B cell (primary cell): ENCODE measurements around the gene EPHB6. TPM values are rescaled to one million over a fixed set of nuclear protein-coding genes. Genes with fewer than 3 reads are reported as not detected.
A peak's percentile ranks its signal among the peaks of the same experiment; 100 is the strongest.

Source experiments
- ATAC-seq: fragments of 200-7000 bp; cut with Tn5 transposase; one replicate; pipeline ENCODE4 v1.10.0; 2021; ENCODE audit warnings: low read depth, mild to moderate bottlenecking, moderate number of reproducible peaks, moderate library complexity
- CTCF ChIA-PET: fragments of 350-600 bp; sonication (Branson Sonifier 250); formaldehyde crosslinking; loops from one replicate; lab custom pipeline; 2021; ENCODE audit warnings: antibody characterized with exemption, inconsistent platforms; lab: Charles Lee
- POLR2A ChIA-PET: fragments of 350-600 bp; sonication (Branson Sonifier 250); formaldehyde crosslinking; loops from one replicate; lab custom pipeline; 2021; ENCODE audit warnings: antibody characterized with exemption; lab: Charles Lee
- DNase-seq: peaks from one replicate; pipeline ENCODE4 v3.0.0; 2013
- H2AFZ ChIP-seq: 2 replicates; pipeline ENCODE4 v1.6.1; 2012; ENCODE audit warnings: mild to moderate bottlenecking, low read depth, low read length; ENCODE audit not compliant: insufficient read depth, poor library complexity, severe bottlenecking
- H3K27ac ChIP-seq, 2 donors: 1 replicate in 1 of 2; 2 replicates in 1 of 2; pipeline ENCODE4 v1.5.1; 2012 to 2013; ENCODE audit warnings: low read length in 2 of 2, mild to moderate bottlenecking in 2 of 2, moderate library complexity in 1 of 2
- H3K27me3 ChIP-seq, 4 experiments: fragments of 200-600 bp in 1 of 4; sonication (generic) in 1 of 4; replicated peaks in 1 of 4; 1 replicate in 2 of 4; 2 replicates in 2 of 4; pipeline versions ENCODE4 v1.6.1 to v1.7.0; 2013 to 2016; ENCODE audit warnings: low read length in 3 of 4, mild to moderate bottlenecking in 2 of 4, mixed read lengths in 1 of 4, moderate library complexity in 1 of 4; ENCODE audit not compliant: insufficient read depth in 4 of 4, control insufficient read depth in 3 of 4; ENCODE audit errors: control extremely low read depth in 1 of 4
- H3K36me3 ChIP-seq, 2 experiments: replicated peaks in 1 of 2; 1 replicate in 1 of 2; 2 replicates in 1 of 2; pipeline versions ENCODE4 v1.6.1 to v1.7.1; 2013; ENCODE audit warnings: low read length in 1 of 2; ENCODE audit not compliant: insufficient read depth in 2 of 2, control insufficient read depth in 1 of 2; ENCODE audit errors: control extremely low read depth in 1 of 2, extremely low read depth in 1 of 2
- H3K4me1 ChIP-seq, 2 donors: fragments of 200-600 bp in 1 of 2; sonication (generic) in 1 of 2; 1 replicate in 1 of 2; 2 replicates in 1 of 2; pipeline versions ENCODE4 v1.5.1 to v1.6.1; 2013 to 2017; ENCODE audit warnings: low read length in 2 of 2; ENCODE audit not compliant: control insufficient read depth in 2 of 2, insufficient read depth in 2 of 2
- H3K4me2 ChIP-seq: replicated peaks from 2 replicates; pipeline ENCODE3; 2012; ENCODE audit warnings: mild to moderate bottlenecking, low read depth, low read length; ENCODE audit not compliant: poor library complexity, severe bottlenecking
- H3K4me3 ChIP-seq, 5 experiments: fragments of 200-600 bp in 1 of 5; sonication (generic) in 1 of 5; 1 replicate in 3 of 5; 2 replicates in 2 of 5; pipeline versions ENCODE4 v1.5.1 to v1.7.0; 2011 to 2016; ENCODE audit warnings: low read length in 4 of 5, mild to moderate bottlenecking in 4 of 5, low read depth in 2 of 5, control low read depth in 1 of 5, moderate library complexity in 1 of 5; ENCODE audit not compliant: insufficient read depth in 1 of 5; ENCODE audit errors: control extremely low read depth in 1 of 5, extremely low read depth in 1 of 5
- H3K79me2 ChIP-seq: fragments of 200-600 bp; sonication (generic); one replicate; pipeline ENCODE4 v1.6.0; 2016; ENCODE audit warnings: low read length; ENCODE audit not compliant: control insufficient read depth, insufficient read depth
- H3K9ac ChIP-seq: fragments of 200-600 bp; sonication (generic); 2 replicates; pipeline ENCODE4 v1.6.1; 2017; ENCODE audit warnings: mild to moderate bottlenecking, low read length, moderate library complexity
- H3K9me3 ChIP-seq, 3 donors: one replicate each; pipeline versions ENCODE4 v1.6.1 to v1.7.1; 2013; ENCODE audit warnings: low read length in 2 of 3; ENCODE audit not compliant: control insufficient read depth in 2 of 3, insufficient read depth in 1 of 3; ENCODE audit errors: control extremely low read depth in 1 of 3
- H4K20me1 ChIP-seq: 2 replicates; pipeline ENCODE4 v1.6.0; 2012; ENCODE audit warnings: mild to moderate bottlenecking, low read length; ENCODE audit not compliant: insufficient read depth, control insufficient read depth, poor library complexity, severe bottlenecking
- H3K27ac Mint-ChIP-seq: one replicate; pipeline ENCODE4 v1.8.0; 2021; ENCODE audit warnings: mixed read lengths
- H3K27me3 Mint-ChIP-seq: one replicate; pipeline ENCODE4 v1.8.0; 2021; ENCODE audit warnings: mixed read lengths
- H3K4me1 Mint-ChIP-seq: one replicate; pipeline ENCODE4 v1.8.0; 2021; ENCODE audit warnings: mixed read lengths
- H3K4me3 Mint-ChIP-seq: one replicate; pipeline ENCODE4 v1.8.0; 2021; ENCODE audit warnings: mixed read lengths
- H3K9me3 Mint-ChIP-seq: one replicate; pipeline ENCODE4 v1.8.0; 2022; ENCODE audit warnings: mixed read lengths; ENCODE audit not compliant: insufficient read depth
- CTCF ChIP-seq: fragments of 200-600 bp; IDR thresholded peaks from one replicate; pipeline ENCODE4 v1.8.0; 2022; ENCODE audit warnings: antibody characterized with exemption, mild to moderate bottlenecking
- EZH2 ChIP-seq: IDR thresholded peaks from 2 replicates; pipeline ENCODE4 v1.6.1; 2012; ENCODE audit warnings: borderline replicate concordance, low read depth, mild to moderate bottlenecking, moderate library complexity, low read length; ENCODE audit not compliant: insufficient read depth, poor library complexity, severe bottlenecking
- WGBS: methylation state at CpG from one replicate; pipeline ENCODE4 v1.1.5; 2013; ENCODE audit warnings: missing lambda C conversion rate; ENCODE audit not compliant: insufficient coverage; 5-methylcytosine and 5-hydroxymethylcytosine counted together
- intact Hi-C: fragments of 100-400 bp; cut with micrococcal nuclease; formaldehyde crosslinking; loops from one replicate; pipeline ENCODE4 v1.10.0; 2022
- polyA plus RNA-seq: library from polyadenylated mRNA; depleted of rRNA; stranded (reverse); fragments of >200 nt; gene quantifications from 2 replicates; pipeline ENCODE4 v1.2.3, GENCODE V29; 2012
- total RNA-seq, 2 donors: library from RNA; stranded (reverse); fragments of 120-200 nt in 1 of 2; gene quantifications; 1 replicate in 1 of 2; 2 replicates in 1 of 2; pipeline versions ENCODE4 v1.2.3 to v1.2.4, GENCODE V29; 2013 to 2022

The EPHB6 gene
- total and polyA plus RNA-seq, 2 donors (not counting 1 experiment from before 2014, with no cell fraction given) = 65.3 to 69.6 TPM

DNA sequence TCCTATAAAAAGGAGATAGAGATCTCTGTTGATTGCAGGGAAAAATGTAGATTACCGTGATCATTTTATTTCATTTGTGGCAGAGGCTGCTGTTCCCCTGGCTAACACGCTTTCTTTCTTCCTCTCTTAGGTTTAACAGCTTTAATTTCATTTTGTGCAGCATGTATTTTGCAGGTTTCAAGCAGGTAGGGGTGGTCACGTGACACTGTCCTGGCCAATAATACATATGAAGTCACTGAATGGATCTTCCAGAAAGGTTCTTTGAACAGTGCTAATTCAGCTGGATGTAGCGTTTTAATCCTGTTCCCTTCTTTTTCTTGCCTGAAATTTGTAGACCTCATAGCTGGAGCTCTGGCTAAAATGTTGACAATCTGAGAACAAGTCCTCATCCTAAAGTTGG is 3.6 kb upstream of the EPHB6 start:
- H3K36me3 ChIP-seq = no peaks in the 10 kb centered on the region
- peaks cover 12 to 20% of the 10 kb centered on the region in 2 donors for H3K4me1 ChIP-seq
- CTCF ChIA-PET = interaction anchor here (1.0 to 3.4 kb wide), 15 partner anchors 11 to 364 kb away, joined by 3 to 21 read pairs (median 7); no protein-coding TSS in a partner anchor
- WGBS = 95% methylated on average over 2 of the region's 4 CpGs
- H3K9me3 ChIP-seq = no peaks in the 10 kb centered on the region
- Mint-ChIP-seq H3K9me3 (no peaks in the 10 kb centered on the region), H3K4me1 (peaks cover 16% of the 10 kb centered on the region), H3K27ac (no peak overlapping the region), H3K27me3 (no peaks in the 10 kb centered on the region), H3K4me3 (no peak overlapping the region)
- DNase-seq (no peak), ATAC-seq (no peak)
- H3K79me2 ChIP-seq = no peaks in the 10 kb centered on the region
- H3K4me2 ChIP-seq = no peak overlapping the region
- H4K20me1 ChIP-seq = no peaks in the 10 kb centered on the region
- H3K9ac ChIP-seq = no peak overlapping the region
- intact Hi-C loops = loop anchor here (5.0 kb wide), 1 partner anchor 139 kb away; no protein-coding TSS in a partner anchor
- no peak overlapping the region for H3K27ac ChIP-seq
- TF ChIP-seq CTCF (no peak), EZH2 (no peak)
- no peaks in the 10 kb centered on the region for H3K27me3 ChIP-seq
- POLR2A ChIA-PET = no interaction called here
- no peak overlapping the region for H2AFZ ChIP-seq
- H3K4me3 ChIP-seq = no peak overlapping the region

- peak overlapping the region; percentile 1 for H3K27ac Mint-ChIP-seq
- no peaks in the 10 kb centered on the region for H3K27me3 ChIP-seq
- no peak overlapping the region for H3K27ac ChIP-seq
- no peaks in the 10 kb centered on the region for H3K79me2 ChIP-seq
- no peaks in the 10 kb centered on the region for H3K9me3 Mint-ChIP-seq
- H4K20me1 ChIP-seq = peaks cover 2% of the 10 kb centered on the region
- no peak for DNase-seq
- H3K4me1 Mint-ChIP-seq = peaks cover 22% of the 10 kb centered on the region
- no peaks in the 10 kb centered on the region for H3K9me3 ChIP-seq
- H2AFZ ChIP-seq = no peak overlapping the region
- no peak for TF ChIP-seq EZH2
- TF ChIP-seq CTCF = no peak
- intact Hi-C loops = loop anchor here (5.0 kb wide), 1 partner anchor 140 kb away; no protein-coding TSS in a partner anchor
- POLR2A ChIA-PET = interaction anchor here (1.1 kb wide), 1 partner anchor 40 kb away, joined by 3 read pairs; no protein-coding TSS in a partner anchor
- H3K9ac ChIP-seq = no peak overlapping the region
- H3K4me2 ChIP-seq = no peak overlapping the region
- peaks cover 12 to 24% of the 10 kb centered on the region in 2 donors for H3K4me1 ChIP-seq
- H3K27me3 Mint-ChIP-seq = no peaks in the 10 kb centered on the region
- no peak for ATAC-seq
- CTCF ChIA-PET = interaction anchor here (0.9 to 3.4 kb wide), 18 partner anchors 10 to 363 kb away, joined by 3 to 21 read pairs (median 6); no protein-coding TSS in a partner anchor
- no peak overlapping the region for H3K4me3 ChIP-seq
- H3K36me3 ChIP-seq = no peaks in the 10 kb centered on the region
- no peak overlapping the region for H3K4me3 Mint-ChIP-seq
These were observed 3.0 kb upstream of the EPHB6 start for GRCh38 chr7:142851919-142852318.
